HL-60 (cell line): ENCODE measurements around the gene CCDC83.

Experiments
- DNase-seq, 2 experiments: peaks; one replicate each; pipeline ENCODE4 v3.0.0-alpha.2; 2010 to 2020; ENCODE audit warnings: low read depth in 1 of 2, low spot score in 1 of 2
- H3K27ac ChIP-seq: fragments of 250-450 bp; sonication (Bioruptor Pico); replicated peaks from 2 replicates; pipeline ENCODE4 v1.5.1; 2020; ENCODE audit warnings: mild to moderate bottlenecking, moderate library complexity
- H3K27me3 ChIP-seq: fragments of 250-450 bp; sonication (Bioruptor Pico); 2 replicates; pipeline ENCODE4 v1.5.1; 2021; ENCODE audit warnings: mild to moderate bottlenecking, moderate library complexity; ENCODE audit not compliant: insufficient read depth, poor library complexity, severe bottlenecking
- H3K4me3 ChIP-seq: replicated peaks from 2 replicates; pipeline ENCODE4 v1.5.1; 2011; ENCODE audit warnings: mild to moderate bottlenecking, control low read depth, low read length; ENCODE audit not compliant: insufficient read depth
- CTCF ChIP-seq: IDR thresholded peaks from one replicate; pipeline ENCODE4 v1.5.1; 2011; ENCODE audit warnings: low read length, control low read depth, inconsistent platforms; ENCODE audit not compliant: insufficient read depth
- GABPA ChIP-seq: IDR thresholded peaks from 2 replicates; pipeline ENCODE4 v1.6.1; 2012; ENCODE audit warnings: low read depth
- POLR2AphosphoS5 ChIP-seq: IDR thresholded peaks from 2 replicates; pipeline ENCODE4 v1.6.1; 2012; ENCODE audit warnings: low read depth
- REST ChIP-seq: IDR thresholded peaks from 2 replicates; pipeline ENCODE4 v1.6.1; 2012; ENCODE audit warnings: low read depth; ENCODE audit not compliant: insufficient replicate concordance
- SPI1 ChIP-seq: IDR thresholded peaks from 2 replicates; pipeline ENCODE4 v1.6.1; 2012; ENCODE audit warnings: low read depth, mild to moderate bottlenecking, borderline replicate concordance

Gene CCDC83

GRCh38 chr11:85893395-85893794 is 38.2 kb downstream of the CCDC83 start:
- TF ChIP-seq REST: no peak
- no peak for TF ChIP-seq GABPA
- TF ChIP-seq SPI1: no peak
- no peak for TF ChIP-seq POLR2AphosphoS5
- no peak for TF ChIP-seq CTCF
- no peak for DNase-seq
- no peak overlapping the region for H3K4me3 ChIP-seq
- H3K27ac ChIP-seq: no peak overlapping the region
- H3K27me3 ChIP-seq: no peaks in the 10 kb centered on the region

DNA sequence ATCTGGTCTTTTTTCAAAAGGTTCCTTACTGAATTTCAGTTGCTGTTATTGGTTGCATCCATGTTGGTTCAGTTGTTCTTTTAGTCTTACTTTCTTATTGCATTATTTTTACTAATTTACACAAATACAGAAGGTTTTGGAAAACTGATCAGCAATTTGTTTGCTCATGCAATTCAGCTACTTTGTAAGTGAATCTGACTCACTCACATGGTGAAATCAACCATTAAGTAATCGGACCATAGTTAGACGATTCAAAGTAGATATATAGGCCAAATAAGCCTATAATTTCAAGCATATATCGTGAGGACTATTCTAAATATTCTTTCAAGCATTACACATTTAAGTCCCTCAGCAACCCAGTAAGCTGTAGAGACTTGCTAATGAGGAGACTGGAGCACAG is 41.7 kb downstream of the CCDC83 start:
- TF ChIP-seq GABPA: no peak
- TF ChIP-seq POLR2AphosphoS5: no peak
- no peak for TF ChIP-seq REST
- TF ChIP-seq CTCF: no peak
- no peak for TF ChIP-seq SPI1
- Histone ChIP-seq H3K27me3 (no peaks in the 10 kb centered on the region), H3K27ac (no peak overlapping the region), H3K4me3 (no peak overlapping the region)
- no peak for DNase-seq

DNA sequence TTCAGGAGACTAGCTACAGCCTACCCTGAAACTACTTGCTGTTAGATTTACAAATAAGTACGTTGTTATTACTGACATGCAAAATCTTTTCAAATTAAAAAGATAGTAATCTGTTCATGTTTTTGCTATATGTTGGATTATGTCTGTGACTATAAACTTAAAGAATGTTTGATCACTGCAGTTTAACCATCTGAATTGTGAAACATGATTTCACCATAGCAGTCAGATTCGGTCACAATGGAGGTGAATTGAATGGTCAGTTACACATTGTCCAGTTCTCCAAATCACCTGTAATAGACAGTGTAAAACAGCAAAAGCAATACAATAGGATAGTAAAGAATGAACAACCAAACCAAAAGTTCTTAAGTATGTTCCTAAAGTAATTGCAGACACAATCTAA is 43.3 kb downstream of the CCDC83 start:
- H3K4me3 ChIP-seq: no peak overlapping the region
- no peak overlapping the region for H3K27ac ChIP-seq
- DNase-seq: no peak
- H3K27me3 ChIP-seq: no peaks in the 10 kb centered on the region
- TF ChIP-seq CTCF (no peak), GABPA (no peak), SPI1 (no peak), POLR2AphosphoS5 (no peak), REST (no peak)
